T47D (cell line): ENCODE data around the gene KRT12.
"Not testable (repeated sequence)": the region's sequence is repeated elsewhere in the genome, so short reads cannot be mapped to it uniquely, and the experiment has no call there.

ENCODE experiments used
- DNase-seq, 2 experiments: peaks; one replicate each; pipeline versions ENCODE4 v3.0.0 to v3.0.0-alpha.2; 2011 to 2012; ENCODE audit warnings: low read depth in 1 of 2, low spot score in 1 of 2
- JUND ChIP-seq: IDR thresholded peaks from 2 replicates; pipeline ENCODE4 v1.6.1; 2012; ENCODE audit warnings: low read depth
- in situ Hi-C: cut with HindIII; loops from 2 replicates; pipeline ENCODE4 v1.10.0; 2016; ENCODE audit warnings: low sequenced_read_pairs, low pct_unique_long_range_greater_than_20kb

KRT12 gene

DNA sequence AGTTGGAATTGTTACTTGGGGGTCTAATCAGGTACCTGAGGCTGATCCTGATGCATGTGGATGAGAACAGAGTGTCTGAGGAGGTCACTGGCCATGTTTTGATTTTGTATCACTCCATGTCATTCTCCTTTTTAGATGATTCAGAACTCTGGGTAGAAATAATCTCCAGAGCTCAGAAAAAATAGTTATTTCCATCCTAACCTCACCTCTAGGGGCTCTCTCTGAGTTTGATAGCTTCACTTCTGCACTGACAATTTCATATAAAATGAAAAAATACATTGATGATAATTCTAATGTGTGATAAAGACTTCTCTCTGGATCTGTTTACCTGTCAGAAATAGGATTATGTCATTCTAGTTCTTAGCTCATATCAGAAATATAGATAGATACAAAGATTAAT lies 6.2 kb upstream of the KRT12 start:
- no peak for TF ChIP-seq JUND
- no peak for DNase-seq
- in situ Hi-C loops = no loop called here

DNA sequence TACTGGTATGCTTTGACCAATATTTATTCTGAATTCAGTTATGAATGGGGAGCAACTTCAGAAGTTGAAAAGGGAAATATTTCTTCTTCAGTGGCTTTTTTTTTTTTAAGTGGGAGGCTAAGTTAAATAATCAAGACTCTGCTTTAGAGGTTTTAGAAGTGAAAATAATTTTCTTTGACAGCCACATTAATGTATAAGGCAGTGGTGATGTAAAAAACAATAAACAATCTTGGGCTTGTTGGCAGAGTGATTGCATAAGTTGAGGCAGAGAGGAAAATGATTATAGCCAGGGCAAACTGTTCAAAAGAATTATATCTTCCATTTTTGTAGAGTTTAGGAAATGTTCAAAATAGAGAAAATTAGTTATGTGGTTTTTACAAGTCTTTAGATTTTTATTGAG lies 5.4 kb upstream of the KRT12 start:
- in situ Hi-C loops = no loop called here
- DNase-seq = no peak
- TF ChIP-seq JUND = no peak

DNA sequence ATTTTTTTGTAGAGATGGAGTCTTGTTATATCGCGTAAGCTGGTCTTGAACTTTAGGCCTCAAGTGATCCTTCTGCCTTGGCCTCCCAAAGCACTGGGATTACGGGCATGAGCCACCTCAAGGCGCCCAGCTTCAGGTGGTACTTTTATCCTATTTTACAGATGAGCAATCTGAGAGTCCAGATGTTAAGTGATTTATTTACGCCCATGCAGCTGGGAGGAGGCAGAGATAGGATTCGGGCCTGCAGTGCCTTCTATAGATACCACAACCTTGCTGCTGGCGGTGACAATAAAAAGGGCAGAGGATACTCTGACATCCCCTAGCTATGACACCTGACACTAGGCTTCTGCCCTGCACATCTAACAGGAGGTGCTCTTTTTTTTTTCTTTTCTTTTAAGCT lies 4.3 kb upstream of the KRT12 start:
- TF ChIP-seq JUND = no peak
- in situ Hi-C loops = no loop called here
- no peak for DNase-seq

DNA sequence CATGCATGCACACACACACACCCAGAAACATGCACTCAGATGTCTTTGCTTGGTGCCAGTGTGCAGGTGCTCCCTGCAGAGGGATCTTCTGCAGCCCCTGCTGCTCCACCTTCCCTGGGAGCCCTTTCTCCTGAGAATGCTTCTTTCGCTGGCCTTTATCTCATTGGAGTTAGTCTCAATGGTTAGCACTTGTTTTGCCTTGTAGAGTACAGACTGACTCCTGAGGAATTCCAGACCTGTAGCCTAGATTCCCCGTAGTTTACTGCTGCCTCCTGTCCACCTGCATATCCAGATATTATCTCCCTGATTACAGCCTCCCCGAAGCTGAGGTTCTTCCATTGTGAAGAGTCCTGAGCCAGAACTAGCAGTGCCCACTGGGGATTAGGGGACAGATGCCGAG lies 3.1 kb upstream of the KRT12 start:
- in situ Hi-C loops = no loop called here
- DNase-seq = no peak
- no peak for TF ChIP-seq JUND

DNA sequence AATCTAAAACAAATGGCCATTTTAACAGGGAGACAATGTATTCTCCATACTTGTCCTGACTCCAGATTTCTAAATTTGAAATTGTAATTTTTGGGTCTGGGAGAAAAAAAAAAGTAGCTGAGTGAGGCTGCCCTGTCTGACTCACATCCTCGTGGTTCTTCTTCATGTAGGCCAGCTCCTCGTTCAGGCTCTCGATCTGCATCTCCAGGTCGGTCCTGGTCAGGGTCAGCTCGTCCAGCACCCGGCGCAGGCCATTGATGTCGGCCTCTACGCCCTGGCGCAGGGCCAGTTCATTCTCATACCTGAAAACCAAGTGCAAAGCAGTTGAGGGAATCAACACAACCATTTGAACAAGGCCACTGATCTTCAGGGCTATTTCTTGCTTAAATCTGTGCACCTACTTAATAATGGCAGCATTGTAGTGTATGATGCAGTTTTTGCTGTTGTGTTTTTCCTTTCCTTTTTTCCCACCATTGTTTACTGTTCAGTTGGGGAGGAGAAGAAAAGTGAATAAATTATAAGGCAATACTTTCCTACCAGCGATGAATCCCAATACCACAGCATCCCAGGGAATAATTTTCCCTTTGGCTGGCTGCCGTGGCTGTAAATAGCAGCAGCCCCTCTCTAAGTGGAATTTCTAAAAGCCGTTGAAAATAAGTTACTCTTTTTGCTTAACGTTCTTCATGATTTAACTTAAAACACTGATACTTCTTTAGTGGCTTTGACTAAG lies 2.2 kb downstream of the KRT12 start:
- no peak for TF ChIP-seq JUND
- no peak for DNase-seq
- in situ Hi-C loops = no loop called here

DNA sequence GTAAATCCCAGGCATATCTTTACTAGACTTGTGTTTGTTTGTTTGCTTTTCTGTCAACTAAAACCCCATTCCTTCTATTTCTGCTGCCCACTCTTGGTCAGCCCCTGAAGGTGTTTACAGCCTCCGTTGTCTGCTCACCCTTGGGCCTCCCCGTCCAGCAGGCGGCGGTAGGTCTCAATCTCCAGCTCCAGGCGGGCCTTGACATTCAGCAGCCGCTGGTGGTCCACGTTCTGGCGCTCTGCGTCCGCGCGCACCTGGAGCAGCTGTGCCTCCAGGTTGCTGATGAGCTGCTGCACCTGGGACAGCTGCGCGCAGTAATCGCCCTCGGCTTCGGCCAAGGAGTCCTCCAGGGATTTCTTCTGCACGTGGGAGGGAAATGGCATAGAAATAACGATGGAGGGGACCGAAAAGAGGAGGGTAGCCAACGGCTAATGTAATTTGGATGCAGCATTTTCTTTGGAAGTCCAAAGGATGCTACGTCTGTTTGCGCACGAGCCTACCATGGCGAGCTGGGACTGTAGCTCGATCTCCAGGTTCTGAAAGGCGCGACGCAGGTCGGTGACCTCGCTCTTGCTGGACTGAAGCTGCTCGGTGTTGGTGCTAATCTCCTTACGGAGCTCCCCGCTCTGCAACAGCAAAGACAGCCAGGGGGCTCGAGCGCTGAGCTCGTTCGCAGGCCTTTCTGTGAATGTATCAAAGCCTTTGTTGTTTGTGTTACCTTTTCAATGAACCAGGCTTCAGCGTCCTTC lies 3.9 kb downstream of the KRT12 start:
- TF ChIP-seq JUND = no peak
- no peak for DNase-seq
- in situ Hi-C loops = no loop called here

DNA sequence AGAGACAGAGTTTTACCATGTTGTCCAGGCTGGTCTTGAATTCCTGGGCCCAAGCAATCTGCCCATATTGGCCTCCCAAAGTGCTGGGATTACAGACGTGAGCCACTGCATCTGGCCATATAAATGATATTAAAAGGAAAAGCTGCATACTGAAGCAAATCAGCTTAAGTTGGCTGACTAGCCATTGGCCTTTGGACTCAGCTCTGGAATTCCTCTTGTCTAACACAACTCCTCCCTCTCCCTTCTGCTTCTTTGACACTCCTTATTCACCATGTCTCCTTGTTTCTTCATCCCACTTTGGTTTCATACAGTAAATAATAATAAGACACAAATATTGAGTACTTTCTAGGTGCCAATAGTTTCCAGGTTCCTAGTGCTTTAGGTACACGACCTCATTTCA lies 7.5 kb downstream of the KRT12 start:
- no peak for DNase-seq
- TF ChIP-seq JUND = no peak
- in situ Hi-C loops = no loop called here

DNA sequence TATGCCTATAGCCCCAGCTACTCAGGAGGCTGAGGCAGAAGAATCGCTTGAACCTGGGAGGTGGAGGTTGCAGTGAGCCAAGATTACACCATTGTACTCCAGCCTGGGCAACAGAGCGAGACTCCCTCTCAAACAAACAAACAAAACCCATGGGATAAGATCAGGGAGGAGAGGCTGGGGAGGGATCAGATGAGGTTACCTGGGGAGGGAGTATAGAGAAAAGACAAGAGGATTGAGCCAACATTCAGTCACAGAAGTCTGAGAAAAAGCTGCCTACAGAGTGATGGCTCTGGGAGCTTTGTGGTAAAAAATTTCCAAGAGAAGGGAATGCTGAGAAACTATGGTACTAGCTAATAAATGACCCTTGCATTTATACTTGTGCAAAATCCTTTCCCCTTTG lies 8.4 kb downstream of the KRT12 start:
- in situ Hi-C loops = not testable (repeated sequence)

DNA sequence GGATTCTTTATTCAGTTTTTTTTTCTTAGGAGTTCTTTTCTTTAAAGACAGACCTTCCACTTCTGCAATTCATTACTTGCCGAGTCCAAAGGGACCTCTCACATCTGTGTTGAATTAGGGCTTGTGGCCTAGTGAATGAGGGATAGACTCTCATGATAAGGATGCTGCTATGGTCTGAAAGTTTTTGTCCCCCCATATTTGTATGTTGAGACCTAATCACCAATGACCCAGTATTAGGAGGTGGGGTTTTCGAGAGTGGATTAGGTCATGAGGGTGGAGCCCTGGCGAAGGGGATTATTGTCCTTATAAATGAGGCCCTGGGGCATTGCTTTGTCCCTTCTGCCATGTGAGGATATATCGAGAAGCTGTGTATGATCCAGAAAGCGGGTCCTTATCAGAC lies 9.5 kb downstream of the KRT12 start:
- in situ Hi-C loops = no loop called here

More for the DNA sequence above, 8.4 kb downstream of the KRT12 start:
- DNase-seq = peak in 1 of 2 experiments; percentile 69

DNA sequence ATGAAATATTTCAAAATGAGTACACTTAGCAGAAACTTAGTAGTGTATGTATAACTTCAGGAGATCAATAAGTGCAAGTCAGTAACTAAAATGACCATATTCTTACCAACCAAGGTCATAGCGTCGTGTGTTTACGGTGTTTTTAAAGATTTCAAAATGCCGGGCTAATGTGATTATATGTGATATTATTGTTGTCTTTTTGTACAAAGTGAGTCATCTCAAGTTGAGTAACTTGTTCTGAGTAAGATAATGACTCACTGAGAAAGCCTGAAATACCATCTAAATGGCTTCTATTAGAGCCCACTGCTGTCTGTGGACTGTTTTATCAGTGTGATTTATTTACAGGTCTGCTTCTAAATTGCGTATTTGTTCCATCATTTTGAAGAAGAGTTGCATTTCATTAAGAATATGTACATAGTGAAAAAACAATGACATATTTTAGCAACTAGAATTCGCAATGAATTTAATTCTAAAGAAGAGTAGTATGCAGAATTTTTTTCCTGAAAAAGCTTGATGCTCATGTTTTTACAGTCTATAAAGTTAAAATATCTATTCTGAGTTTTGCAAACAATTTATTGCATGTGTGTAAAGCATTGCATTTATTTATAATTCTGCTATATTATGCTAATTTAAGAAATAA lies 12.7 kb downstream of the KRT12 start:
- DNase-seq = no peak
- no peak for TF ChIP-seq JUND
- in situ Hi-C loops = no loop called here

More for the DNA sequence above, 9.5 kb downstream of the KRT12 start:
- no peak for DNase-seq
- TF ChIP-seq JUND = no peak

DNA sequence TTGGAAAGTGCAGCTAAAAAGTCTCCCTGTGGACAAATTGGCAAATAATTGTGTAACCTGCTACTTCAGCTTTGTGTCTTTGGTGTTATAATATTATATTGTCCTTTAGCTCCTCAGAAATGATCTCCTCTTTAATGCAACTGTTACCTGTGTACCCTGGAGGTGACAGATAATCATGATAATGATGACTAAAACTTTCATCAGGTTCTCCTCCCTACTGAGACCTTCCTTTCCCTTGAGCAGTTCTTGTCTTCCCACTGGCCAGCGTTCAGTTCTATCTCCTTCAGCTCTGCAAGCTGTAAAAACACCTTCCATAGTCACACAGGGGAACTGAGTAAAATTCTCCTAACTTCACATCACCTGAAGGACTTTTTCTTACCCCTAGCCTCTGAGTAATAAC lies 14.7 kb downstream of the KRT12 start:
- no peak for DNase-seq
- in situ Hi-C loops = no loop called here
- TF ChIP-seq JUND = no peak

DNA sequence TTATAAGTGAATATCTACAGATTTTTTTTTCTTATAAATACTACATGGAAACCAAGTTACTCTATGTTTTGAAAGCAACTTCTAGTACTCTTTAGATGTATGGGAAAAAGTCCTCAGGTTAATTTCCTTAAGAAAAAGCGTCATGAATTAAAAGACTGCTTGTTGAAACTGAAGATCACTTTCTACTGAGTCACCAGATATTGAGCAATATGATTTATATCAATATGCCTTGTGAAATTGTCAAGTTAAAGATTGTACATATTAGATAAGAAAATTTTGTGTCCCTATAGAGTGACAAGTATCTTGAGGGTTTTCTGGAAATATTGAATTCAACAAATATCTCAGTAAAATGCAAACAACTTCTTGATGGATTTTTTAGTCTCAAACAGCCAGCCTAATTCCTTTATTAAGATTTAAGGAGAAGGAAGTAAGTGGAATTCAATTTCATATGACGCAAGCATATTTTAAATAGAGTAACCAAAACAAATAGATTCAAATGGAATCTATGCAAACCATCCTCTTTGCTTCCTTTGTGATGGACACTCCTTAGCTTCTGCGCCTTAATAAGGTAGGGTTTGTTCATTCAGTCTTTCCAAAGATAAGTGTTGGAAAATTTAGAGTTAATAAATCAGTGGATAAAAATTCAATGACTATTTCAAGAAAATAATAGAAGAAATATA lies 16.6 kb downstream of the KRT12 start:
- no peak for TF ChIP-seq JUND
- in situ Hi-C loops = no loop called here
- DNase-seq = no peak

DNA sequence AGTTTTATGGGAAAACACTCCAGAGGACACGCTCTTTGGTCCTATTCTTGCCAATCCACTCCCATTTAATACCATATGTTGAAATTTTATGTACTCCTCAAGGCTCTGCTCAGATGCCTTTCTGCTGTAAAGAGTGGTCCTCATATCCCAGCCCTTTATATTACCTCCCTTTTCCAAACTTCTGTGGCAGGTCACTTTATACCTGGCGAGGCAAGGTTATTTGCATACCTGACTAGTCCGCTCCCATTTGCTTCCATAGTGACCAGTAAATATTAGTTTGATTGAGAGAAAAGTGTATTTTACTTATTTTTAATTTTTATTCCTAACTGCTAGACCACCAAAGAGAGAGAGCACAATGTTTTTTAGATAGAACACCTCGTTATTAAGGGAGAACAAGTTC lies 17.3 kb downstream of the KRT12 start:
- TF ChIP-seq JUND = no peak
- in situ Hi-C loops = no loop called here
- DNase-seq = no peak
